ENCODE results near the gene PVALEF.

- TF ChIP-seq EP300 (IDR thresholded peaks at IDR 0.05) = no peak
- TF ChIP-seq POLR2A (IDR thresholded peaks at IDR 0.05) = no peak
- TF ChIP-seq, protein P1, sequence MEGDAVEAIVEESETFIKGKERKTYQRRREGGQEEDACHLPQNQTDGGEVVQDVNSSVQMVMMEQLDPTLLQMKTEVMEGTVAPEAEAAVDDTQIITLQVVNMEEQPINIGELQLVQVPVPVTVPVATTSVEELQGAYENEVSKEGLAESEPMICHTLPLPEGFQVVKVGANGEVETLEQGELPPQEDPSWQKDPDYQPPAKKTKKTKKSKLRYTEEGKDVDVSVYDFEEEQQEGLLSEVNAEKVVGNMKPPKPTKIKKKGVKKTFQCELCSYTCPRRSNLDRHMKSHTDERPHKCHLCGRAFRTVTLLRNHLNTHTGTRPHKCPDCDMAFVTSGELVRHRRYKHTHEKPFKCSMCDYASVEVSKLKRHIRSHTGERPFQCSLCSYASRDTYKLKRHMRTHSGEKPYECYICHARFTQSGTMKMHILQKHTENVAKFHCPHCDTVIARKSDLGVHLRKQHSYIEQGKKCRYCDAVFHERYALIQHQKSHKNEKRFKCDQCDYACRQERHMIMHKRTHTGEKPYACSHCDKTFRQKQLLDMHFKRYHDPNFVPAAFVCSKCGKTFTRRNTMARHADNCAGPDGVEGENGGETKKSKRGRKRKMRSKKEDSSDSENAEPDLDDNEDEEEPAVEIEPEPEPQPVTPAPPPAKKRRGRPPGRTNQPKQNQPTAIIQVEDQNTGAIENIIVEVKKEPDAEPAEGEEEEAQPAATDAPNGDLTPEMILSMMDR (IDR thresholded peaks at IDR 0.05) = no peak
These were observed 14.0 kb upstream of the PVALEF start for GRCh38 chr17:81151278-81151677.
